Uterus (tissue), 2 donors: ENCODE results near the gene VAV3.

Experiments used
- POLR2A ChIP-seq, 2 donors: fragments of 450-650 bp; IDR thresholded peaks; one replicate each; pipeline ENCODE4 v1.6.1; 2016; ENCODE audit warnings: antibody characterized with exemption in 2 of 2, mild to moderate bottlenecking in 1 of 2, moderate library complexity in 1 of 2
- TF ChIP-seq, protein P1 (sequence below), 4 experiments: fragments of 200-600 bp in 2 of 4; fragments of 450-650 bp in 2 of 4; sonication (generic) in 2 of 4; IDR thresholded peaks; one replicate each; pipeline ENCODE4 v1.5.1; 2016 to 2019; ENCODE audit warnings: antibody characterized with exemption in 4 of 4, mild to moderate bottlenecking in 2 of 4, moderate library complexity in 1 of 4

DNA sequence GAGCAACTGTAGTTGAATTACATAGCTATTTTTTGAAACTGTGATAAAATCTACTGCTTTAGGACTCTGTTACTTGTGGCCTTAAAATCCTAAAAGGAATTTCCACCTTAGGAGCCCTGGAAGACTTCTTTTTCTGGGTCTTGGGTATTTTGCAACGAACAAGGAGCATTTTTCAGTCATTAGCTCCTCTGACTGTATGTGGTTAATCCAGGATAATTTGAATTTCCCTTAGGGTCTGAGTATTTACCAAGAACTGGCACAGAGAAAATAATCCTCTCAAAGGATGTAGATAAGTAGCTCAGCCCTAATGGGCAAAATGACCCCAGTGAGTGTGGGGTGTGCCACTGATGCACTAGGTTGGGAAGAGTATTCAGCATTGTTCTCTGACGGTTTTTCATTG is 170.4 kb downstream of the VAV3 start:
- TF ChIP-seq, protein P1, sequence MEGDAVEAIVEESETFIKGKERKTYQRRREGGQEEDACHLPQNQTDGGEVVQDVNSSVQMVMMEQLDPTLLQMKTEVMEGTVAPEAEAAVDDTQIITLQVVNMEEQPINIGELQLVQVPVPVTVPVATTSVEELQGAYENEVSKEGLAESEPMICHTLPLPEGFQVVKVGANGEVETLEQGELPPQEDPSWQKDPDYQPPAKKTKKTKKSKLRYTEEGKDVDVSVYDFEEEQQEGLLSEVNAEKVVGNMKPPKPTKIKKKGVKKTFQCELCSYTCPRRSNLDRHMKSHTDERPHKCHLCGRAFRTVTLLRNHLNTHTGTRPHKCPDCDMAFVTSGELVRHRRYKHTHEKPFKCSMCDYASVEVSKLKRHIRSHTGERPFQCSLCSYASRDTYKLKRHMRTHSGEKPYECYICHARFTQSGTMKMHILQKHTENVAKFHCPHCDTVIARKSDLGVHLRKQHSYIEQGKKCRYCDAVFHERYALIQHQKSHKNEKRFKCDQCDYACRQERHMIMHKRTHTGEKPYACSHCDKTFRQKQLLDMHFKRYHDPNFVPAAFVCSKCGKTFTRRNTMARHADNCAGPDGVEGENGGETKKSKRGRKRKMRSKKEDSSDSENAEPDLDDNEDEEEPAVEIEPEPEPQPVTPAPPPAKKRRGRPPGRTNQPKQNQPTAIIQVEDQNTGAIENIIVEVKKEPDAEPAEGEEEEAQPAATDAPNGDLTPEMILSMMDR (IDR thresholded peaks at IDR 0.05), result no peak
- TF ChIP-seq POLR2A (IDR thresholded peaks at IDR 0.05), result no peak
